ENCODE results near the gene PKNOX2. TPM values are rescaled to one million over a fixed set of nuclear protein-coding genes. Genes with fewer than 3 reads are reported as not detected.
A peak's percentile ranks its signal among the peaks of the same experiment; 100 is the strongest.

PKNOX2 gene
- total and polyA plus RNA-seq, 2 of the 4 experiments (the other 2 are of a cell fraction) = 0.72 to 2.3 TPM

DNA sequence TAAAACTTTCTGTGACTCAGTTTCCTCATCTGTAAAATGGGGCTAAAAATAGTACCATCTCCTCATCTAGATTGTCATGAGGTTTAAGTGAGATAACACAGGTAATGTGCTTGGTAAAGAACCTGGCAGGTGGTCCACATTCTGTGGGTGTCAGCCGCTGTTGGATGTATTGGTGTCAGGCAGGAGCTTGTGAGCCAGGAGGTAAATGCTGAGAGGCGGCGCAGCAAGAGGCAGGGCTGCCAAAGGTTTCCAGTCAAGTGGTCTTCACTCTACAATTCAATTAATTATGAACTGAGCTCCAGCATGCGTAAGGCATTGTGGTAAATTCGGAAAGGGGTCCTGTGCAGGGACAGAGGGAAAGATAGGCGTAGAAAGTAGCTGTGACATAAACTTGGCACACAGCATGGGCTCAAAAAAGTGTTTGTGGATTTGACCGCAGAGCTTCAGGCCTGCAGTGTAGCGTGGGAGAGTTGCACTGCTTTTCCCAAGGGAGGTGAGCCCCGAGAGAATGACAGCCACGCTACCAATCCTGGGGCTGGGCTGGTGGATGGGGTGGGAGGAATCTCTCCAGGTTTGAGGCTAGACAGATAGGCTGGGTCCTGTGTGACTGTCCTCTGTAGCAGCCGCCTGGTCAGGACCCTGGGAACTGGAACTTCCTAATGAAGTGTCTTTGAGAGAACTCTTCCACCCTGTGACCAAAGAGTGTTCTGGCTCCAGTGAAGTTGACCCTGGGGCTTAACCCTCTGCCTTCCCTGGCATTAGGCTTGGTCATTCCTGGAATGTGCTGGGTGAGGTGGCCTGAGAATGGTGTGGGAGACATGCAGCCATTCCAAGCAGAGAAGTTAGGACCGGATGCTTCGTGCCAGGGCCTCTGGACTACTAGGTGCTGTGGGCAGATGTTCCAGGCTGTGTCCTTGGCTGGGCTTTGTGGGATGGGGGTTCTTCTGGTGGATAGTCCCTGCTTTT, 209.2 kb downstream of the PKNOX2 start (continued):
- no peak for TF ChIP-seq FOS (IDR thresholded peaks at IDR 0.05; ENCODE audit: low read depth, low read length)
- TF ChIP-seq CHD1 (IDR thresholded peaks at IDR 0.05; ENCODE audit: low read depth, low read length) = no peak

DNA sequence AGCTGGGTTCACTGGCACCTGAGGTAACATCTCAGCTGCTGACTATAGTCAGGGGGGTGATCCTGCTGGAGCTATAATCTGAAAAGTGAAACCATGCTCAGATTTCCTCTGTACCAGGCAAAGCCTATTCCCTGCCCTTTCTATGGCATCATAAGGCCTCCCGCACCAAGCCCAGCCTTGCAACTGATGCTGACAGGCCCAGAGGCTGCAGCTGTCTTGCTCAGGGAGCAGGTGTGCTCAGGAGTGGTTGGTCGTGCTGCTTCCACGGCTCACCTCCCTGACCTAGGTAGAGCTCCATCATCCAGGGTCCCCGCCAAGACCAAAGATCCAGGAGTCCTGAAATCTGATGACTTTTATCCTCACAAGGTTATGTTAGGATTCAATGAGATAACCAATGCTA, 209.8 kb downstream of the PKNOX2 start:
- H3K18ac ChIP-seq (ENCODE audit: low read depth, low read length) = no peak overlapping the region
- no peak overlapping the region; the same call in 2 of the 3 replicates for H2BK15ac ChIP-seq (ENCODE audit: low read depth, low read length)
- no peak overlapping the region for H3K27ac ChIP-seq (ENCODE audit: insufficient read depth, low read length)
- DNase-seq (no peak), ATAC-seq (ENCODE audit: low read depth) (peak; percentile 31)
- H3K4me3 ChIP-seq (ENCODE audit: insufficient read depth, low read depth, low read length) = no peak overlapping the region
- in situ Hi-C loops (cut with MboI; ENCODE audit: low sequenced_read_pairs) = no loop called here
- H3K14ac ChIP-seq (replicated peaks; ENCODE audit: low read depth, low read length) = 0 out of 2 replicates have a peak overlapping the region, but pooled peaks have one; percentile 45
- no peaks in the 10 kb centered on the region for H3K36me3 ChIP-seq (ENCODE audit: control insufficient read depth, insufficient read depth, low read length)
- WGBS, 2 experiments (ENCODE audit: extremely low coverage in 2 of 2, insufficient read length in 1 of 2) = 100% methylated on average over 1 of the region's 4 CpGs; no CpG with 5 or more reads in 1 of the 2 experiments
- no peak overlapping the region for H2BK20ac ChIP-seq (ENCODE audit: low read depth, low read length)
- no peak overlapping the region for H4K5ac ChIP-seq (ENCODE audit: low read depth, low read length)
- dilution Hi-C loops (cut with HindIII; ENCODE audit: low sequenced_read_pairs, unreplicated experiment) = no loop called here
- no peaks in the 10 kb centered on the region for H3K79me1 ChIP-seq (ENCODE audit: low read depth in 1 of 2, low read length in 2 of 2)
- ChIA-PET CTCF (no interaction called here), POLR2A (ENCODE audit: unreplicated experiment) (no interaction called here)
- H3K4me1 ChIP-seq (ENCODE audit: control insufficient read depth, insufficient read depth, low read length) = peaks cover 6% of the 10 kb centered on the region; the same call in 1 of the 2 replicates
- H4K8ac ChIP-seq (ENCODE audit: low read depth in 2 of 2, low read length in 2 of 2) = no peak overlapping the region
- BruUV-seq (replicated peaks) = no TSS peak
- no peak overlapping the region for H3K56ac ChIP-seq (ENCODE audit: extremely low read depth, insufficient read depth, low read length)
- H3K4ac ChIP-seq (ENCODE audit: low read depth, low read length) = no peak overlapping the region
- H3K9me3 ChIP-seq (ENCODE audit: control insufficient read depth, insufficient read depth, low read length) = no peaks in the 10 kb centered on the region
- no peak overlapping the region for H2AK5ac ChIP-seq (ENCODE audit: low read depth, low read length)
- peaks cover 5% of the 10 kb centered on the region for H3K27me3 ChIP-seq (ENCODE audit: control insufficient read depth, insufficient read depth, low read length)
- TF ChIP-seq RCOR1 (IDR thresholded peaks at IDR 0.05; ENCODE audit: insufficient replicate concordance, low read length) = no peak
- TF ChIP-seq SMC3 (IDR thresholded peaks at IDR 0.05; ENCODE audit: low read depth, low read length) = no peak
- TF ChIP-seq POLR2A (IDR thresholded peaks at IDR 0.05; ENCODE audit: low read depth, low read length) = no peak
- no peak for TF ChIP-seq MAFK (IDR thresholded peaks at IDR 0.05; ENCODE audit: low read depth, low read length)
- no peak for TF ChIP-seq FOS (IDR thresholded peaks at IDR 0.05; ENCODE audit: low read depth, low read length)
- TF ChIP-seq, protein P1, sequence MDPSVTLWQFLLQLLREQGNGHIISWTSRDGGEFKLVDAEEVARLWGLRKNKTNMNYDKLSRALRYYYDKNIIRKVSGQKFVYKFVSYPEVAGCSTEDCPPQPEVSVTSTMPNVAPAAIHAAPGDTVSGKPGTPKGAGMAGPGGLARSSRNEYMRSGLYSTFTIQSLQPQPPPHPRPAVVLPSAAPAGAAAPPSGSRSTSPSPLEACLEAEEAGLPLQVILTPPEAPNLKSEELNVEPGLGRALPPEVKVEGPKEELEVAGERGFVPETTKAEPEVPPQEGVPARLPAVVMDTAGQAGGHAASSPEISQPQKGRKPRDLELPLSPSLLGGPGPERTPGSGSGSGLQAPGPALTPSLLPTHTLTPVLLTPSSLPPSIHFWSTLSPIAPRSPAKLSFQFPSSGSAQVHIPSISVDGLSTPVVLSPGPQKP (IDR thresholded peaks at IDR 0.05; ENCODE audit: borderline replicate concordance, low read depth, low read length) = no peak
- no peak for TF ChIP-seq CHD1 (IDR thresholded peaks at IDR 0.05; ENCODE audit: low read depth, low read length)
- TF ChIP-seq NFE2L2 (IDR thresholded peaks at IDR 0.05; ENCODE audit: low read depth, low read length) = no peak
- TF ChIP-seq, protein P2, sequence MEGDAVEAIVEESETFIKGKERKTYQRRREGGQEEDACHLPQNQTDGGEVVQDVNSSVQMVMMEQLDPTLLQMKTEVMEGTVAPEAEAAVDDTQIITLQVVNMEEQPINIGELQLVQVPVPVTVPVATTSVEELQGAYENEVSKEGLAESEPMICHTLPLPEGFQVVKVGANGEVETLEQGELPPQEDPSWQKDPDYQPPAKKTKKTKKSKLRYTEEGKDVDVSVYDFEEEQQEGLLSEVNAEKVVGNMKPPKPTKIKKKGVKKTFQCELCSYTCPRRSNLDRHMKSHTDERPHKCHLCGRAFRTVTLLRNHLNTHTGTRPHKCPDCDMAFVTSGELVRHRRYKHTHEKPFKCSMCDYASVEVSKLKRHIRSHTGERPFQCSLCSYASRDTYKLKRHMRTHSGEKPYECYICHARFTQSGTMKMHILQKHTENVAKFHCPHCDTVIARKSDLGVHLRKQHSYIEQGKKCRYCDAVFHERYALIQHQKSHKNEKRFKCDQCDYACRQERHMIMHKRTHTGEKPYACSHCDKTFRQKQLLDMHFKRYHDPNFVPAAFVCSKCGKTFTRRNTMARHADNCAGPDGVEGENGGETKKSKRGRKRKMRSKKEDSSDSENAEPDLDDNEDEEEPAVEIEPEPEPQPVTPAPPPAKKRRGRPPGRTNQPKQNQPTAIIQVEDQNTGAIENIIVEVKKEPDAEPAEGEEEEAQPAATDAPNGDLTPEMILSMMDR (conservative IDR thresholded peaks at IDR 0.05; ENCODE audit: low read depth, low read length) = no peak
- TF ChIP-seq BHLHE40 (IDR thresholded peaks at IDR 0.05; ENCODE audit: low read depth, low read length) = no peak
- no peak overlapping the region for H2AK9ac ChIP-seq (replicated peaks; ENCODE audit: low read depth, low read length, poor library complexity)
- no peak overlapping the region for H2AFZ ChIP-seq (replicated peaks; ENCODE audit: low read length, poor library complexity)
- H2BK120ac ChIP-seq (ENCODE audit: low read depth, low read length) = no peak overlapping the region
- no peak overlapping the region for H4K91ac ChIP-seq (ENCODE audit: insufficient read depth, low read depth, low read length)
- H3K9me1 ChIP-seq (ENCODE audit: insufficient read depth, low read length) = no peaks in the 10 kb centered on the region
- H3K9ac ChIP-seq (ENCODE audit: low read depth, low read length) = no peak overlapping the region
- H2BK5ac ChIP-seq (ENCODE audit: low read depth, low read length, poor library complexity, severe bottlenecking) = no peak overlapping the region
- intact Hi-C loops (cut with micrococcal nuclease) = no loop called here
- H4K20me1 ChIP-seq (ENCODE audit: insufficient read depth, low read length) = no peaks in the 10 kb centered on the region
- H3K4me2 ChIP-seq (ENCODE audit: low read depth, low read length) = no peak overlapping the region
- no peak overlapping the region for H3K23ac ChIP-seq (ENCODE audit: low read depth, low read length)

Data from IMR-90 (cell line).